Ammon's horn (tissue), 1 donor: Measurements from ENCODE around the gene HHEX.
"Not testable (repeated sequence)": the region's sequence is repeated elsewhere in the genome, so short reads cannot be mapped to it uniquely, and the experiment has no call there.

Source experiments
- DNase-seq: peaks from one replicate; pipeline ENCODE4 v3.0.0-alpha.2; 2016; ENCODE audit warnings: low spot score

Gene HHEX

GRCh38 chr10:92689663-92690210 is at the start of gene HHEX:
TSS of gene HHEX (plus strand) at chr10:92689955. CDS start at chr10:92689987, 32 bp downstream.
- DNase-seq: peak; percentile 27

GRCh38 chr10:92640107-92640506 is 49.6 kb upstream of the HHEX start:
- no peak for DNase-seq

- no peak for DNase-seq
These were observed 48.3 kb upstream of the HHEX start for GRCh38 chr10:92641492-92641891.

GRCh38 chr10:92644921-92645320 is 44.8 kb upstream of the HHEX start:
- DNase-seq: no peak

- not testable (repeated sequence) for DNase-seq
These were observed 38.9 kb upstream of the HHEX start for GRCh38 chr10:92650864-92651263.

GRCh38 chr10:92655426-92655825 is 34.3 kb upstream of the HHEX start:
- no peak for DNase-seq

GRCh38 chr10:92656266-92656961 is 33.3 kb upstream of the HHEX start:
- no peak for DNase-seq

GRCh38 chr10:92657024-92657423 is 32.7 kb upstream of the HHEX start:
- no peak for DNase-seq

- DNase-seq: no peak
These were observed 26.9 kb upstream of the HHEX start for GRCh38 chr10:92662848-92663247.

GRCh38 chr10:92664322-92664721 is 25.4 kb upstream of the HHEX start:
- no peak for DNase-seq

GRCh38 chr10:92667078-92667477 is 22.7 kb upstream of the HHEX start:
- DNase-seq: no peak

- no peak for DNase-seq
These were observed 12.0 kb upstream of the HHEX start for GRCh38 chr10:92677708-92678107.

- no peak for DNase-seq
These were observed 11.5 kb upstream of the HHEX start for GRCh38 chr10:92678206-92678605.

- DNase-seq: no peak
These were observed 8.4 kb upstream of the HHEX start for GRCh38 chr10:92681306-92681834.

GRCh38 chr10:92688573-92688926 is 1.2 kb upstream of the HHEX start:
- no peak for DNase-seq

- no peak for DNase-seq
These were observed 660 bp upstream of the HHEX start for GRCh38 chr10:92688927-92689662.

GRCh38 chr10:92690211-92690914 is 608 bp downstream of the HHEX start:
- no peak for DNase-seq

GRCh38 chr10:92690915-92691590 is 1.3 kb downstream of the HHEX start:
- DNase-seq: peak; percentile 20

GRCh38 chr10:92691591-92692079 is 1.9 kb downstream of the HHEX start:
- DNase-seq: peak; percentile 60

- DNase-seq: no peak
These were observed 2.4 kb downstream of the HHEX start for GRCh38 chr10:92692080-92692671.
